ENCODE data around the gene DMD.

DMD gene

GRCh38 chrX:31836479-31836878, 1374.9 kb downstream of the DMD start:
- Histone ChIP-seq H3K4me3 (ENCODE audit: low read length) (no peak overlapping the region), H4K20me1 (ENCODE audit: insufficient read depth, low read length) (no peaks in the 10 kb centered on the region), H3K9me3 (ENCODE audit: insufficient read depth, low read length) (no peaks in the 10 kb centered on the region), H3K36me3 (replicated peaks; ENCODE audit: low read depth, low read length) (no peaks in the 10 kb centered on the region), H3K4me2 (ENCODE audit: low read length) (no peak overlapping the region), H3K27me3 (ENCODE audit: low read depth, low read length) (no peaks in the 10 kb centered on the region), H3K9ac (ENCODE audit: low read length) (no peak overlapping the region), H3K79me2 (ENCODE audit: low read length) (no peaks in the 10 kb centered on the region), H2AFZ (ENCODE audit: low read depth, low read length) (no peak overlapping the region), H3K27ac (ENCODE audit: low read length) (no peak overlapping the region), H3K4me1 (ENCODE audit: low read length) (peaks cover 5% of the 10 kb centered on the region; the same call in 1 of the 2 replicates)
- no peak for TF ChIP-seq CTCF (IDR thresholded peaks at IDR 0.05; ENCODE audit: low read depth, low read length)
- no peak for TF ChIP-seq EZH2phosphoT487 (IDR thresholded peaks at IDR 0.05; ENCODE audit: low read depth)

GRCh38 chrX:31832263-31832662, 1379.1 kb downstream of the DMD start:
- Histone ChIP-seq H3K4me2 (ENCODE audit: low read length) (no peak overlapping the region), H3K36me3 (replicated peaks; ENCODE audit: low read depth, low read length) (no peaks in the 10 kb centered on the region), H3K4me1 (ENCODE audit: low read length) (no peaks in the 10 kb centered on the region), H2AFZ (ENCODE audit: low read depth, low read length) (no peak overlapping the region), H3K9me3 (ENCODE audit: insufficient read depth, low read length) (no peaks in the 10 kb centered on the region), H3K79me2 (ENCODE audit: low read length) (no peaks in the 10 kb centered on the region), H3K27ac (ENCODE audit: low read length) (no peak overlapping the region), H3K4me3 (ENCODE audit: low read length) (no peak overlapping the region), H3K27me3 (ENCODE audit: low read depth, low read length) (no peaks in the 10 kb centered on the region), H4K20me1 (ENCODE audit: insufficient read depth, low read length) (no peaks in the 10 kb centered on the region), H3K9ac (ENCODE audit: low read length) (no peak overlapping the region)
- no peak for TF ChIP-seq EZH2phosphoT487 (IDR thresholded peaks at IDR 0.05; ENCODE audit: low read depth)
- TF ChIP-seq CTCF (IDR thresholded peaks at IDR 0.05; ENCODE audit: low read depth, low read length), result no peak

GRCh38 chrX:31820430-31821210, 1390.7 kb downstream of the DMD start:
- Histone ChIP-seq H3K9ac (ENCODE audit: low read length) (no peak overlapping the region), H3K27ac (ENCODE audit: low read length) (no peak overlapping the region), H3K79me2 (ENCODE audit: low read length) (no peaks in the 10 kb centered on the region), H2AFZ (ENCODE audit: low read depth, low read length) (no peak overlapping the region), H3K4me1 (ENCODE audit: low read length) (no peaks in the 10 kb centered on the region), H3K27me3 (ENCODE audit: low read depth, low read length) (no peaks in the 10 kb centered on the region), H3K4me3 (ENCODE audit: low read length) (no peak overlapping the region), H4K20me1 (ENCODE audit: insufficient read depth, low read length) (no peaks in the 10 kb centered on the region), H3K36me3 (replicated peaks; ENCODE audit: low read depth, low read length) (no peaks in the 10 kb centered on the region), H3K9me3 (ENCODE audit: insufficient read depth, low read length) (no peaks in the 10 kb centered on the region), H3K4me2 (ENCODE audit: low read length) (no peak overlapping the region)
- no peak for TF ChIP-seq EZH2phosphoT487 (IDR thresholded peaks at IDR 0.05; ENCODE audit: low read depth)
- TF ChIP-seq CTCF (IDR thresholded peaks at IDR 0.05; ENCODE audit: low read depth, low read length), result no peak

GRCh38 chrX:31819455-31819854, 1391.9 kb downstream of the DMD start:
- H3K27me3 ChIP-seq (ENCODE audit: low read depth, low read length), result no peaks in the 10 kb centered on the region
- H3K9ac ChIP-seq (ENCODE audit: low read length), result no peak overlapping the region
- H2AFZ ChIP-seq (ENCODE audit: low read depth, low read length), result no peak overlapping the region
- no peaks in the 10 kb centered on the region for H3K36me3 ChIP-seq (replicated peaks; ENCODE audit: low read depth, low read length)
- no peaks in the 10 kb centered on the region for H3K79me2 ChIP-seq (ENCODE audit: low read length)
- no peak overlapping the region for H3K27ac ChIP-seq (ENCODE audit: low read length)
- H3K4me2 ChIP-seq (ENCODE audit: low read length), result no peak overlapping the region
- H3K4me1 ChIP-seq (ENCODE audit: low read length), result no peaks in the 10 kb centered on the region
- no peak for TF ChIP-seq CTCF (IDR thresholded peaks at IDR 0.05; ENCODE audit: low read depth, low read length)
- no peak for TF ChIP-seq EZH2phosphoT487 (IDR thresholded peaks at IDR 0.05; ENCODE audit: low read depth)
- no peaks in the 10 kb centered on the region for H4K20me1 ChIP-seq (ENCODE audit: insufficient read depth, low read length)
- H3K9me3 ChIP-seq (ENCODE audit: insufficient read depth, low read length), result no peaks in the 10 kb centered on the region
- no peak overlapping the region for H3K4me3 ChIP-seq (ENCODE audit: low read length)

All from OCI-LY3 (cell line).